Memory B cell (primary cell): ENCODE results near the gene NCKAP5.

ENCODE experiments used
- ATAC-seq: fragments of 150-1000 bp; cut with Tn5 transposase; 2 replicates; pipeline ENCODE4 v1.10.0; 2021; ENCODE audit warnings: low read depth, mild to moderate bottlenecking, moderate library complexity
- DNase-seq, 2 donors: peaks; one replicate each; pipeline ENCODE4 v3.0.0; 2022; ENCODE audit warnings: low spot score in 2 of 2
- H3K27ac Mint-ChIP-seq: one replicate; pipeline ENCODE4 v1.8.0; 2022; ENCODE audit warnings: mild to moderate bottlenecking, moderate library complexity, mixed read lengths
- H3K27me3 Mint-ChIP-seq: one replicate; pipeline ENCODE4 v1.8.0; 2022; ENCODE audit warnings: mixed read lengths
- H3K36me3 Mint-ChIP-seq: one replicate; pipeline ENCODE4 v1.8.0; 2022; ENCODE audit warnings: mild to moderate bottlenecking, mixed read lengths
- H3K4me1 Mint-ChIP-seq: one replicate; pipeline ENCODE4 v1.8.0; 2022; ENCODE audit warnings: mixed read lengths
- H3K4me3 Mint-ChIP-seq: one replicate; pipeline ENCODE4 v1.8.0; 2022; ENCODE audit warnings: mild to moderate bottlenecking, moderate library complexity, mixed read lengths
- H3K9me3 Mint-ChIP-seq: one replicate; pipeline ENCODE4 v1.8.0; 2022; ENCODE audit warnings: mixed read lengths

NCKAP5 gene

DNA sequence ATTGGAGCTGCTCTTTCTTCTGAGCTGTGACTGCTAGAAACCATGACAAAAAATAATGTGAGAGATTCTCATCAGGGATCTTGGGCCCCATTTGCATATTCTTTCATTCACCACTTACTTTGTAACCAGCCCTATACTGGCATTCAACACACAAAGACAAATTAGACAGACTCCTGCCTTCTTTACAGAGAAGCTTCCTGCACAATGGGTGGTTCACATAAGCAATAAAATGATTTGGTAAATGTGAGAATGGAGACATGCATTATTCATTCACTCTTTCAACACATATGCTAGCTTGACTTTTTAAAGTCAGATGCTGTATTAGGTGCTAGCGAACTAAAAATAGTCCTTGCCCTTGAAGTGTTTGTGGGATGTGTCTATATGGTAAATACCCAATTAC is 174.4 kb downstream of the NCKAP5 start:
- Mint-ChIP-seq H3K27me3 (peaks cover 12% of the 10 kb centered on the region), H3K4me3 (no peak overlapping the region), H3K27ac (no peak overlapping the region), H3K36me3 (peaks cover 1% of the 10 kb centered on the region), H3K9me3 (peaks cover 2% of the 10 kb centered on the region), H3K4me1 (no peaks in the 10 kb centered on the region)
- no peak for ATAC-seq
- no peak for DNase-seq

DNA sequence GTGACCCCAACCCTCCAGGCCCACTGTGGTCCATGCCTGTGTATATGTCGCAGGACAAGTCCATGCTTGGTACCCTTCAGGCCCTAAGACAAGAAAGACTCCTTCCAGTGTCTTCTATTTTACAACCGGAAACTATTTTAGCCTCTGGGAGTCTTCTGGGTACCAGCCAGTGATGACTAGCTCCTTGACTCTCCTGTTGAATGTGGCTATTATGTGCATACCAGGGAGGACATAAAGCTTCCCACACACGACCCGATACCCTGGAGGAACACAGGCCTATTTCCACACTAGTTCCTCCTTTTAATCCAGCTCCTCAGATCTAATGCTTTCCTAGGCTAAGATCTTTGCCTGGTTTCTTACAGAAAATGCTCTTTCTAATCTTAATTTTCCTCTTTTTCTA is 178.1 kb downstream of the NCKAP5 start:
- H3K27me3 Mint-ChIP-seq: peaks cover 12% of the 10 kb centered on the region
- no peak overlapping the region for H3K4me3 Mint-ChIP-seq
- peaks cover 6% of the 10 kb centered on the region for H3K9me3 Mint-ChIP-seq
- DNase-seq (no peak), ATAC-seq (no peak)
- H3K4me1 Mint-ChIP-seq: no peaks in the 10 kb centered on the region
- H3K36me3 Mint-ChIP-seq: peaks cover 3% of the 10 kb centered on the region
- H3K27ac Mint-ChIP-seq: no peak overlapping the region

DNA sequence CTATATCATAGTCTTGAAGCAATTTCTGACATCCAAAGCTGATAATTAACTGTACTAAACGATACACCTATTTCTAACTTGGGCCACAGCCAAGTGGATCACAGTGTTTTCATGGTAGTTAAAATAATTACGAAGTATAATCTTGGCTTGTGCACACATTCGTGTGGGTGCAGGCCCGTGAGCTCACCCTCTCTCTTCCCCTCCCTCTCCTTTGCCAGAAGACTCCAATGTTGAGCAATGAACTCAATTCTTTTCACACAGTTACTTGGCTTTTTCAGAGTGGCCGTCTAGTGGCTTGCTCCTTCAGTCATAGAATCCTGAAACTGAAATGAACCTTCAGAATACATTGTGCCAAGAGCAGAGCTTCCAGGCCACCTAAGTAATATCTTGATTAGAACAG is 178.7 kb downstream of the NCKAP5 start:
- peaks cover 12% of the 10 kb centered on the region for H3K27me3 Mint-ChIP-seq
- DNase-seq: no peak
- H3K4me1 Mint-ChIP-seq: no peaks in the 10 kb centered on the region
- no peak for ATAC-seq
- no peak overlapping the region for H3K27ac Mint-ChIP-seq
- no peak overlapping the region for H3K4me3 Mint-ChIP-seq
- H3K9me3 Mint-ChIP-seq: peaks cover 6% of the 10 kb centered on the region
- H3K36me3 Mint-ChIP-seq: peaks cover 3% of the 10 kb centered on the region

DNA sequence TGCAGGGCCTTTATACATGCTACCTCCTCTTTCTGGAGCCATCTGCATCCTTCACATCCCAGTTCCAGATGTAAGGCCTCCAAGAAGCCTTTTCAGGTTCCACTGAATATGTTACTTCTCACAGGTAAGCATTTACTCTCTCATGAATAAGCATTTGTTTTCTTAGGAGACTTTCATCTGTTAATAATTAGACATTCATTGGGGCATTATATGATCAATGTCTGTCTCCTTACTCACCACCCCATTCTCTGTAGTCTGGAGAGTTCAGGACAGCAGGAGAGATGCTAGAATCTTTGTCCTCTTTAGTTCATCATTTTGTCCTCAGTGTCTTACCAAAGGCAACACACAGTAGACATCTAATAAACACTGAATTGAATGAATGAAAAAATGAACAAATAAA is 185.7 kb downstream of the NCKAP5 start:
- ATAC-seq (no peak), DNase-seq (no peak)
- Mint-ChIP-seq H3K36me3 (peaks cover 2% of the 10 kb centered on the region), H3K27ac (no peak overlapping the region), H3K4me1 (no peaks in the 10 kb centered on the region), H3K9me3 (peaks cover 11% of the 10 kb centered on the region), H3K27me3 (no peaks in the 10 kb centered on the region), H3K4me3 (no peak overlapping the region)

DNA sequence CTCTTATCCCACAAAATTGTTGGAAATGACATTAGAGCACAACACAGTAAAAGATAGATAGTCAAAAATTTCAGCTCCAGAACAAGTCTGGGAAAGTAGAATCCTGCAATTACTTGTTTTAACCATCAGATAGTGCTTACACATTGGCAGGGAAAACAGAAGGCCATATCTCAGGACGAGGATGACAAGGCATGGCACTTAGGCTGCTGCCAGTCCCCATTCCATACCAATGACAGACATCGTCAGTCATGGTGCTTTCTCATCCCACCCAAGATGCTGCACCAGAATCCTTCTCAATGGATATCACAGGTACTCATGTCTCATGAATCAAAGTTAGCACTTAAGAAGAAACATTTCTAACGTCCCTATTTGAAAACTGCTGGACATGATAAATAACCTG is 187.3 kb downstream of the NCKAP5 start:
- no peak overlapping the region for H3K4me3 Mint-ChIP-seq
- DNase-seq (no peak), ATAC-seq (no peak)
- H3K9me3 Mint-ChIP-seq: peaks cover 9% of the 10 kb centered on the region
- H3K27me3 Mint-ChIP-seq: peaks cover 1% of the 10 kb centered on the region
- H3K36me3 Mint-ChIP-seq: no peaks in the 10 kb centered on the region
- H3K27ac Mint-ChIP-seq: no peak overlapping the region
- H3K4me1 Mint-ChIP-seq: no peaks in the 10 kb centered on the region

DNA sequence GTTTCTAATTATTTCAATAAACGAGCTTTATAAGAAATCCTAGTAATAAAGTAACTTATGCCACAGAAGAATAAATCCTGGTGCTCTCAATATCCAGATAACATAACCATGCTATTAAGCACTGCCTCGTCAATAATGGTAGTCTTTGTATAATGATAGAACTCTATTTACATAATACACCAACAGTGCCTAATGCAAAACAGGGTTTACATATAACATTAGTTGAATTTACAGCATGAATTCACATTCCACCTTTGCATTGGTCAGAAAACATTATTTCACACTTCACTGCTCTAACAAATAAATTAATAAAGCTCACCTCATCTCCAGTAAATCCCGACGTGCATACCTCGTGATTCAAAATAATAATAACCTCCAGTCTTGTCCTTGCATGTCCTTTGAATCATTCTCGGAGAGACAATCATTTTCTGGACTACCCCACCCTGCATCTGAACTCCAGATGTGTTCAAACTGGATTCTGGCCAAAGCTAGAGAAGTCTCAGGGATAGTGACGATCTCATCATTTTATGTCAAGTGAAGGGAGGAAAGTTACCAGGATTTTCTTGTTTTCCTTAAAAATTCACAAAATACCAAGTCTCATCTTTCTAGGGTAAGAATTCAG is 189.2 kb downstream of the NCKAP5 start:
- H3K27me3 Mint-ChIP-seq: peaks cover 4% of the 10 kb centered on the region
- DNase-seq (no peak), ATAC-seq (no peak)
- no peak overlapping the region for H3K4me3 Mint-ChIP-seq
- H3K36me3 Mint-ChIP-seq: no peaks in the 10 kb centered on the region
- no peak overlapping the region for H3K27ac Mint-ChIP-seq
- peaks cover 11% of the 10 kb centered on the region for H3K9me3 Mint-ChIP-seq
- no peaks in the 10 kb centered on the region for H3K4me1 Mint-ChIP-seq

DNA sequence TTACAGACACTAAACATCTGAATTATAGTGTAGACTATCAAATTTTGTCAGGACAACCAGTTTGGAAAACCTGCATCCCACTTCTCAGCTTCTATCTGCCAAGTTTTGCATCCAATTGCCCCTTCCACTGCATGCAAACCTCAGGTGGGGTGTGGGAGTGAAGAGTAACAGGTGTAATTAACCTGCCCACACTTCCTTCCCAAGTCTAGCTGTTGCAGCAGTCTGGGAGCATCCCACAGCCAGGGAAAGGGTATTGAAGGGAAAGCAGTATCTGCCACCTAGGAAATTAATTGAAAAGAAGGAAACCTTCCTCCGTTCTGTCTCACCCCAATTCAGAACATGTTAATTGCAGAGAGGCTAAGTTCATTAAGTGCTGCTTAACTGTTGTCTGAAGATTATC is 189.9 kb downstream of the NCKAP5 start:
- DNase-seq: no peak
- peaks cover 11% of the 10 kb centered on the region for H3K9me3 Mint-ChIP-seq
- no peak overlapping the region for H3K27ac Mint-ChIP-seq

DNA sequence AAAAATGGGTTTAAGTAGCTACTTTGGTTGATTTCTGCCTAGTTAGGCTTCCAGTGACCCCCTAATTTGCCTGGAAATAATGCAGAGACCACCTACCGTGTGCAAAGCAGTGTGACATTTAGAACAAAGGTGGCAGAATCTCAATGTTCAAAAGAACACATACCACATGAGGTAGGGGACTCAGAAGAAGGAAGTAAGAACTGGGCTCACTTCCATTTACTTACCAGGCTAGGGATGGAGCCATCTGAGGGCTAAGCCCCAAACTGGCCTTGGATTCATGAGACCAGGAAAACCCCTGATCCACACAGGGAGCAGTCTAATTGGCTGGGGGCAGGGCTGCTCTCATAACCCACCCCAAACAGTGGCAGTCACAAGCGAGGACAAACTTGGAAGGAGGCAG is 190.7 kb downstream of the NCKAP5 start:
- no peak overlapping the region for H3K27ac Mint-ChIP-seq
- DNase-seq (no peak), ATAC-seq (no peak)
- peaks cover 11% of the 10 kb centered on the region for H3K9me3 Mint-ChIP-seq
- peaks cover 6% of the 10 kb centered on the region for H3K27me3 Mint-ChIP-seq
- H3K4me1 Mint-ChIP-seq: no peaks in the 10 kb centered on the region
- no peaks in the 10 kb centered on the region for H3K36me3 Mint-ChIP-seq
- H3K4me3 Mint-ChIP-seq: no peak overlapping the region

More for the DNA sequence above, 189.9 kb downstream of the NCKAP5 start:
- peaks cover 4% of the 10 kb centered on the region for H3K27me3 Mint-ChIP-seq
- H3K36me3 Mint-ChIP-seq: no peaks in the 10 kb centered on the region
- ATAC-seq: no peak
- no peak overlapping the region for H3K4me3 Mint-ChIP-seq
- no peaks in the 10 kb centered on the region for H3K4me1 Mint-ChIP-seq

DNA sequence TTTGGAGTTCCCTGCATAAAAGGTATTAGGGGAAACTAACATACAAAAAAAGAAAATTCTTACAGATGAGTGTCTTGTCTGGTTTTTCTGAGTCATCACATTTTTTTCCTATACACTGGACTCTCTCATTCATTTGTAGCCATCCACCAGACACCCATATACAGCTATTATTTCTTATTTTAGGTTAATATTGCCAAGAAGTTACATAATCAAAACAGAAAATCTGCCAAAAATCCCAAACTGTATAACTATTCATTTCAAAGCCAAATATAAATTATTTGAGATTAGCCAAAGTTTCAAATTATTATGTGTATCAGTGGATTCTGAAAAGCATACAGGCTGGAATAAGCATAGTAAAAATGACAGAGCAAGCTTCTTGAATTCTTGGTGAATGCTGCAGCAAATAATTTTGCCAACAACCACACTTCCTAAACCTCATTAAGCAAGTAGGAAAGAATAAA is 191.2 kb downstream of the NCKAP5 start:
- H3K36me3 Mint-ChIP-seq: no peaks in the 10 kb centered on the region
- no peak for ATAC-seq
- no peaks in the 10 kb centered on the region for H3K4me1 Mint-ChIP-seq
- peaks cover 6% of the 10 kb centered on the region for H3K9me3 Mint-ChIP-seq
- H3K27ac Mint-ChIP-seq: no peak overlapping the region
- no peak for DNase-seq
- H3K27me3 Mint-ChIP-seq: peaks cover 6% of the 10 kb centered on the region
- no peak overlapping the region for H3K4me3 Mint-ChIP-seq

DNA sequence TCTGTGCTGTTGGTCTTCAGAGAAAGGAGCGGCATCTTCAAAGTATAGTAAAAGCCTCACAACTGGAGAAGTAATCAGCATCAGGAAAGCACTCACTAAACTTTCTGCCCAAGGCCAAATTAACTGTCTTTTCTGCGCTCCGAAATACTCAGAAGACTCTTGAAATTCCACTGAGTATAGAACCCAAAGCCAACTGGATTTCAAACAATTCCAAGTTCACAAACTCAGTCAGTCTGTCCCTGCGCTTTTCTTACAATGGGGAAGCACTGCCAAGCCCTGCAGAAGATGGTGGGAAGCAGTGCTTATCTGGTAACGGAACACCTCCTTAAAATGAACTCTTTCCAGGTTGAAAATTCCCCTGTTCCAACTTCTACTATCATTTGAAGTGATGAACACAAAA is 193.5 kb downstream of the NCKAP5 start:
- H3K27ac Mint-ChIP-seq: no peak overlapping the region
- DNase-seq: no peak
- no peaks in the 10 kb centered on the region for H3K4me1 Mint-ChIP-seq
- no peaks in the 10 kb centered on the region for H3K36me3 Mint-ChIP-seq
- H3K9me3 Mint-ChIP-seq: peaks cover 4% of the 10 kb centered on the region
- H3K27me3 Mint-ChIP-seq: peaks cover 6% of the 10 kb centered on the region
- no peak overlapping the region for H3K4me3 Mint-ChIP-seq
- no peak for ATAC-seq

DNA sequence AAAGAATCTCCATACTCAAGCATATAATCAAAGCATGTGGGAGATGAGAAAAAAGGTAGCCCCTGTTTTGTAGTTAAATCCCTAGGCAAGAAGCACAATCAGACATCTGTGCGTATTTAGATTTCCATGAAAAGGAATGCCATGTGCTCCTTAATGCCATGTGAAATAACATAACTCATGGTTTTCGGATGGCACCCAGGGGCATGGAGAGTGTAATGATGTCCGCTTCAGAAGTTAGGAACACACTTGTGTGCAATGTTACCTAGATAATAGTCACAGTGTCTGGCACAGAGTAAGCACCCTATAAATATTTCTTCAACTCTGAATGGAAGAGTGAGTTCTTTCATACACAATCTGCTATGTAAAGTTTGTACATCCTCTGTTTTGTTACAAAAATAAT is 197.0 kb downstream of the NCKAP5 start:
- peaks cover 5% of the 10 kb centered on the region for H3K27me3 Mint-ChIP-seq
- H3K27ac Mint-ChIP-seq: no peak overlapping the region
- no peaks in the 10 kb centered on the region for H3K4me1 Mint-ChIP-seq
- H3K36me3 Mint-ChIP-seq: no peaks in the 10 kb centered on the region
- H3K9me3 Mint-ChIP-seq: peaks cover 3% of the 10 kb centered on the region
- H3K4me3 Mint-ChIP-seq: no peak overlapping the region
- no peak for ATAC-seq
- DNase-seq: no peak

DNA sequence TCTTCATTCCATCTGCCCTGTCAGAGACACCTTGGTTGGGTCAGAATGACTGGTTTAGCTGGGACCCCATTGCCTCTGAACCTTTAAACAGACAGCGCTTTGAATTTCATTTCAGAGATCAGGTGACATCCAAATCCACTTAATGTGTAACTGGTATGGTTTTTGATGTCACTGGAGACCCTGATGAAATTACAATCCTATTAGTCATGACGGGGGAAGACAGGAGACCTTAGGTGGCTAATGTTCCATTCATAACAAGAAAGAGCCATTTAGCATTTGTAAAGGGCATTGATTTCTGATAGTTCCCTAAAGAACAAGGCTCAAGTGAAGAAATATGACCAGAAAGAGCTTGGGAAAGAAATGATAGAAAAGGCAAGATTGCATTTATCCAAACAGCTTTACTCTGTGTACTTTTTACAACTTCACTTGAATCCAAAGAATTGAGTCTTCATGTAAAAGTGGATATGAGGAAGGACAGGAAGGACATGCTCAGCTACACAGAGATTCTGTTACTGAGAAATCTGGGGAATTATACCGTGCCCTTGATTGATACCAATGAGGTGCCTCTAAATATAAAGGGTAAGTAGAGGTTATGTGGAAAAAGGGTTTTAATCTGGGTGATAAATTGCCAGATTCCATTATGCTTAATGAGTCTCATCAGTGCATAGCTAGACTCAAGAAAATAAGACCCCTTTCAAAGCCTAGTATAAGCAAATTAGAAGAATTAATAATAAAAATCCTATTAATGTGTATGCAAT is 198.2 kb downstream of the NCKAP5 start:
- DNase-seq (no peak), ATAC-seq (no peak)
- Mint-ChIP-seq H3K4me3 (no peak overlapping the region), H3K36me3 (no peaks in the 10 kb centered on the region), H3K4me1 (no peaks in the 10 kb centered on the region), H3K27ac (no peak overlapping the region), H3K27me3 (peaks cover 5% of the 10 kb centered on the region), H3K9me3 (peaks cover 2% of the 10 kb centered on the region)

DNA sequence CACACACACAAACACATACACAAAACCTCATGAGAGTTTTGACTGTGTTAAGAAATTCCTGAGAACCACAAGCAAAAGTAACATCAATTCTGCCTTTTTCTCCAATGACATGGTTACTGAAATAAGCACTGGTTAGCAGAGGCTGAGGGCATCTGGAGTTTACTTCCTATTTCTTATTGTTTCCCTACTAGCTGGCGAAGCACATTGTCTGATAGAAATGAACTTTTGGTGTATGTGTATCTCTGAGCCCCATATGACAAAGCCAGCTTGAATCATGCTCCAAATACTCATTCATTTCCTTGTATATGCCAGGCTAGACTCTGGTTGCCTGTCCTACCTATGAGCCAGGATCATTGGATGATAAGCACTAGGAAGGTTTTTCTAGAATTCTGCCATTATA is 203.1 kb downstream of the NCKAP5 start:
- no peak for DNase-seq
- Mint-ChIP-seq H3K4me3 (no peak overlapping the region), H3K9me3 (no peaks in the 10 kb centered on the region), H3K4me1 (no peaks in the 10 kb centered on the region), H3K27ac (no peak overlapping the region), H3K36me3 (no peaks in the 10 kb centered on the region), H3K27me3 (peaks cover 2% of the 10 kb centered on the region)
- no peak for ATAC-seq

DNA sequence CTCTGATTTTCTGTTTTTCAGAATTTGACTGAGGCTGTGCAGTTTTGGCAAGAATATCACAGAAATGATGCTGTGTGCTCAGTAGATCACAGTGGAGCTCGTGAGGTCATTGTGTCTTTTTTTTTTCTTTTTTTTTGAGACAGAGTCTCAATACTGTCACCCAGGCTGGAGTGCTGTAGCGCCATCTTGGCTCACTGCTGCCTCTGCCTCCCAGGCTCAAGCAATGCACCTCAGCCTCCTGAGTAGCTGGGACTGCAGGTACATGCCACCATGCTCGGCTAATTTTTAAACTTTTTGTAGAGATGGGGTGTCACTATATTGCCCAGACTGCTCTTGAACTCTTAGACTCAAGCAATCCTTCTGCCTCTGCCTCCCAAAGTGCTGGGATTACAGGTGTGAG is 203.6 kb downstream of the NCKAP5 start:
- H3K27ac Mint-ChIP-seq: no peak overlapping the region
- H3K9me3 Mint-ChIP-seq: no peaks in the 10 kb centered on the region
- ATAC-seq (no peak), DNase-seq (no peak)
- no peaks in the 10 kb centered on the region for H3K36me3 Mint-ChIP-seq
- no peaks in the 10 kb centered on the region for H3K4me1 Mint-ChIP-seq
- H3K27me3 Mint-ChIP-seq: peaks cover 2% of the 10 kb centered on the region
- H3K4me3 Mint-ChIP-seq: no peak overlapping the region

DNA sequence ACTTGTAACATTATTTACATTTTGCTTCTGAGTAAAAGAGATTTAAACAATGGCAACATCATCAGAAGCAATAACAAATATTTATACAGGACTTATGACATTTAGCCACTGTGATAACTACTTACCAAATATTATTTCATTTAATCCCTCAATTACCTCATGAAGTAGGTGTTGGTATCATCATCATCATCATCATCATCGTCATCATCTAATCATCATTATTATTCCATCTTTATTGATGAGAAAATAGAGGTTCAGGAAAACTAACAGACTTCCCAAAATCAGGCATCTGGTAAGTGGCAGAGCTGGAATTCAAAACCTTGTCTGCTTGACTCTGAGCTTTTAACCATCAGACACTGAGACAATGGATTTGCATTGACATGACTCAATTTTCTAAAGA is 204.4 kb downstream of the NCKAP5 start:
- no peaks in the 10 kb centered on the region for H3K9me3 Mint-ChIP-seq
- H3K27ac Mint-ChIP-seq: no peak overlapping the region
- no peak overlapping the region for H3K4me3 Mint-ChIP-seq
- no peaks in the 10 kb centered on the region for H3K4me1 Mint-ChIP-seq
- no peak for DNase-seq
- peaks cover 2% of the 10 kb centered on the region for H3K27me3 Mint-ChIP-seq
- no peaks in the 10 kb centered on the region for H3K36me3 Mint-ChIP-seq
- no peak for ATAC-seq
